GM13977 (cell line): ENCODE measurements around the gene RSU1.

ENCODE experiments used
- DNase-seq: peaks from one replicate; pipeline ENCODE4 v3.0.0; 2012; ENCODE audit warnings: low spot score
- CTCF ChIP-seq: IDR thresholded peaks from 2 replicates; pipeline ENCODE4 v1.5.1; 2012; ENCODE audit warnings: mild to moderate bottlenecking, control low read depth; ENCODE audit not compliant: insufficient read depth; ENCODE audit errors: extremely low read depth, missing control alignments
- in situ Hi-C: fragments of 300-500 bp; cut with MboI; formaldehyde crosslinking; loops from one replicate; pipeline ENCODE4 v1.12.0; 2022; ENCODE audit warnings: low sequenced_read_pairs, low pct_unique_long_range_greater_than_20kb, mixed read lengths, inconsistent platforms; ENCODE audit not compliant: unreplicated experiment

The RSU1 gene

GRCh38 chr10:16644146-16644545 lies 173.1 kb downstream of the RSU1 start:
- no peak for TF ChIP-seq CTCF
- no peak for DNase-seq
- in situ Hi-C loops = no loop called here

GRCh38 chr10:16643502-16643901 lies 173.7 kb downstream of the RSU1 start:
- no peak for DNase-seq
- TF ChIP-seq CTCF = no peak
- in situ Hi-C loops = no loop called here

- in situ Hi-C loops = no loop called here
- no peak for DNase-seq
- TF ChIP-seq CTCF = no peak
Measured at GRCh38 chr10:16640153-16640552, 177.1 kb downstream of the RSU1 start.

- no peak for DNase-seq
- in situ Hi-C loops = no loop called here
- no peak for TF ChIP-seq CTCF
Measured at GRCh38 chr10:16639471-16639870, 177.8 kb downstream of the RSU1 start.

- TF ChIP-seq CTCF = no peak
- in situ Hi-C loops = no loop called here
- no peak for DNase-seq
Measured at GRCh38 chr10:16632996-16633395, 184.2 kb downstream of the RSU1 start.

- TF ChIP-seq CTCF = no peak
- DNase-seq = no peak
- in situ Hi-C loops = no loop called here
Measured at GRCh38 chr10:16626697-16627096, 190.5 kb downstream of the RSU1 start.

- in situ Hi-C loops = no loop called here
- no peak for TF ChIP-seq CTCF
Measured at GRCh38 chr10:16612981-16613355, 204.3 kb downstream of the RSU1 start.

More at GRCh38 chr10:16612981-16613355, 204.3 kb downstream of the RSU1 start:
- no peak for DNase-seq
